Gastrocnemius medialis (tissue), 4 donors: ENCODE measurements around the gene SIGLEC11.

Source experiments
- CTCF ChIP-seq, 5 experiments: fragments of 450-650 bp in 3 of 5; fragments of 200-600 bp in 2 of 5; sonication (generic) in 2 of 5; IDR thresholded peaks in 4 of 5; conservative IDR thresholded peaks in 1 of 5; 1 replicate in 4 of 5; 2 replicates in 1 of 5; pipeline ENCODE4 v1.5.1; 2016 to 2019; ENCODE audit warnings: antibody characterized with exemption in 5 of 5, mild to moderate bottlenecking in 3 of 5, moderate library complexity in 3 of 5
- POLR2A ChIP-seq, 2 donors: fragments of 450-650 bp; IDR thresholded peaks; one replicate each; pipeline ENCODE4 v1.6.1; 2017; ENCODE audit warnings: antibody characterized with exemption in 2 of 2, mild to moderate bottlenecking in 2 of 2, moderate library complexity in 2 of 2

GRCh38 chr19:49957262-49957915, 3.6 kb downstream of the SIGLEC11 start:
- TF ChIP-seq CTCF (IDR thresholded peaks at IDR 0.05 in 4 of 5, conservative IDR thresholded peaks at IDR 0.05 in 1 of 5) = no peak
- TF ChIP-seq POLR2A (IDR thresholded peaks at IDR 0.05) = no peak
